ENCODE results near the gene AMHR2. TPM values are rescaled to one million over a fixed set of nuclear protein-coding genes. Genes with fewer than 3 reads are reported as not detected.

AMHR2 gene
- total and polyA plus RNA-seq, 4 donors, result 0.02 to 0.52 (median 0.22) TPM; not detected in 1

GRCh38 chr12:53453953-53454640, 30.4 kb downstream of the AMHR2 start:
- Histone ChIP-seq H3K27ac (ENCODE audit: low read depth in 1 of 2, low read length in 1 of 2) (no peak overlapping the region), H3K9me3 (ENCODE audit: control insufficient read depth in 4 of 4, insufficient read depth in 3 of 4, low read length in 3 of 4) (no peaks in the 10 kb centered on the region), H3K4me3 (no peak overlapping the region), H3K4me1 (ENCODE audit: control insufficient read depth in 5 of 5, insufficient read depth in 5 of 5, low read length in 5 of 5) (peaks cover 0 to 17% (median 12%) of the 10 kb centered on the region in 5 donors), H3K36me3 (ENCODE audit: control insufficient read depth in 4 of 4, insufficient read depth in 4 of 4, low read length in 4 of 4) (peaks cover 29 to 45% (median 35%) of the 10 kb centered on the region in 4 donors), H3K9ac (ENCODE audit: insufficient read depth in 1 of 2, low read length in 2 of 2) (peak overlapping the region in 1 of 2 donors; percentile 98), H3K27me3 (ENCODE audit: control insufficient read depth in 3 of 3, insufficient read depth in 3 of 3, low read length in 2 of 3) (no peaks in the 10 kb centered on the region)
- no peak for TF ChIP-seq CTCF (IDR thresholded peaks at IDR 0.05; ENCODE audit: control extremely low read depth, extremely low read depth)
- ATAC-seq (ENCODE audit: insufficient read depth, low FRiP score) (no peak), DNase-seq (peak in 1 of 3 donors; percentile 10)
- 33 to 53% methylated on average over 6 of the region's 6 CpGs for WGBS, 2 donors

GRCh38 chr12:53454707-53455106, 31.1 kb downstream of the AMHR2 start:
- ATAC-seq (ENCODE audit: insufficient read depth, low FRiP score), result no peak
- Histone ChIP-seq H3K4me1 (ENCODE audit: control insufficient read depth in 5 of 5, insufficient read depth in 5 of 5, low read length in 5 of 5) (peaks cover 0 to 17% (median 12%) of the 10 kb centered on the region in 5 donors), H3K36me3 (ENCODE audit: control insufficient read depth in 4 of 4, insufficient read depth in 4 of 4, low read length in 4 of 4) (peaks cover 31 to 51% (median 40%) of the 10 kb centered on the region in 4 donors), H3K4me3 (no peak overlapping the region), H3K9me3 (ENCODE audit: control insufficient read depth in 4 of 4, insufficient read depth in 3 of 4, low read length in 3 of 4) (no peaks in the 10 kb centered on the region), H3K9ac (ENCODE audit: insufficient read depth in 1 of 2, low read length in 2 of 2) (peak overlapping the region in 1 of 2 donors; percentile 98), H3K27ac (ENCODE audit: low read depth in 1 of 2, low read length in 1 of 2) (no peak overlapping the region), H3K27me3 (ENCODE audit: control insufficient read depth in 3 of 3, insufficient read depth in 3 of 3, low read length in 2 of 3) (no peaks in the 10 kb centered on the region)
- TF ChIP-seq CTCF (IDR thresholded peaks at IDR 0.05; ENCODE audit: control extremely low read depth, extremely low read depth), result no peak
- DNase-seq, result no peak
- 58 to 85% methylated on average over 3 of the region's 3 CpGs for WGBS, 2 donors

GRCh38 chr12:53456654-53457366, 33.2 kb downstream of the AMHR2 start:
- Histone ChIP-seq H3K4me3 (no peak overlapping the region), H3K4me1 (ENCODE audit: control insufficient read depth in 5 of 5, insufficient read depth in 5 of 5, low read length in 5 of 5) (peaks cover 0 to 15% (median 15%) of the 10 kb centered on the region in 5 donors), H3K27me3 (ENCODE audit: control insufficient read depth in 3 of 3, insufficient read depth in 3 of 3, low read length in 2 of 3) (no peaks in the 10 kb centered on the region), H3K9ac (ENCODE audit: insufficient read depth in 1 of 2, low read length in 2 of 2) (no peak overlapping the region), H3K27ac (ENCODE audit: low read depth in 1 of 2, low read length in 1 of 2) (no peak overlapping the region), H3K9me3 (ENCODE audit: control insufficient read depth in 4 of 4, insufficient read depth in 3 of 4, low read length in 3 of 4) (no peaks in the 10 kb centered on the region), H3K36me3 (ENCODE audit: control insufficient read depth in 4 of 4, insufficient read depth in 4 of 4, low read length in 4 of 4) (peaks cover 45 to 70% (median 57%) of the 10 kb centered on the region in 4 donors)
- ATAC-seq (ENCODE audit: insufficient read depth, low FRiP score), result no peak
- no peak for TF ChIP-seq CTCF (IDR thresholded peaks at IDR 0.05; ENCODE audit: control extremely low read depth, extremely low read depth)
- no peak for DNase-seq
- 77 to 84% methylated on average over 6 of the region's 6 CpGs for WGBS, 2 donors

Measured in lung (tissue), 12 donors.